HUES48 (cell line): ENCODE measurements around the gene ZNF362.

ENCODE experiments used
- H3K27ac ChIP-seq: one replicate; pipeline ENCODE4 v1.7.0; 2013; ENCODE audit warnings: low read depth, low read length, inconsistent platforms
- H3K27me3 ChIP-seq: 2 replicates; pipeline ENCODE4 v1.6.1; 2013; ENCODE audit warnings: mild to moderate bottlenecking, low read length; ENCODE audit not compliant: control insufficient read depth, insufficient read depth
- H3K36me3 ChIP-seq: 2 replicates; pipeline ENCODE4 v1.6.1; 2013; ENCODE audit warnings: low read length; ENCODE audit not compliant: control insufficient read depth, insufficient read depth
- H3K4me1 ChIP-seq: 2 replicates; pipeline ENCODE4 v1.6.1; 2013; ENCODE audit warnings: mild to moderate bottlenecking, low read length; ENCODE audit not compliant: control insufficient read depth, insufficient read depth
- H3K4me3 ChIP-seq: 2 replicates; pipeline ENCODE4 v1.5.1; 2013; ENCODE audit warnings: mild to moderate bottlenecking, low read depth, low read length
- H3K9ac ChIP-seq: 2 replicates; pipeline ENCODE4 v1.6.1; 2013; ENCODE audit warnings: mild to moderate bottlenecking, low read depth, low read length, moderate library complexity
- H3K9me3 ChIP-seq: 2 replicates; pipeline ENCODE4 v1.6.1; 2013; ENCODE audit warnings: low read length; ENCODE audit not compliant: control insufficient read depth, insufficient read depth

ZNF362 gene

GRCh38 chr1:33244143-33244808 lies 12.0 kb upstream of the ZNF362 start:
- no peak overlapping the region for H3K9ac ChIP-seq
- H3K27me3 ChIP-seq, result peaks cover 7% of the 10 kb centered on the region
- peaks cover 16% of the 10 kb centered on the region for H3K4me1 ChIP-seq
- no peak overlapping the region for H3K27ac ChIP-seq
- H3K9me3 ChIP-seq, result no peaks in the 10 kb centered on the region
- no peaks in the 10 kb centered on the region for H3K36me3 ChIP-seq
- H3K4me3 ChIP-seq, result no peak overlapping the region

- H3K36me3 ChIP-seq, result no peaks in the 10 kb centered on the region
- no peaks in the 10 kb centered on the region for H3K9me3 ChIP-seq
- H3K27me3 ChIP-seq, result peaks cover 8% of the 10 kb centered on the region
- no peak overlapping the region for H3K27ac ChIP-seq
- H3K4me3 ChIP-seq, result no peak overlapping the region
- no peak overlapping the region for H3K9ac ChIP-seq
- peaks cover 16% of the 10 kb centered on the region for H3K4me1 ChIP-seq
These were observed 11.5 kb upstream of the ZNF362 start for GRCh38 chr1:33244809-33245186.

- Histone ChIP-seq H3K4me1 (peaks cover 16% of the 10 kb centered on the region), H3K27ac (no peak overlapping the region)
These were observed 10.1 kb upstream of the ZNF362 start for GRCh38 chr1:33246171-33246570.

GRCh38 chr1:33247545-33247944 lies 8.7 kb upstream of the ZNF362 start:
- no peaks in the 10 kb centered on the region for H3K9me3 ChIP-seq
- no peak overlapping the region for H3K27ac ChIP-seq
- peaks cover 16% of the 10 kb centered on the region for H3K4me1 ChIP-seq
- no peak overlapping the region for H3K9ac ChIP-seq
- H3K4me3 ChIP-seq, result no peak overlapping the region
- H3K36me3 ChIP-seq, result no peaks in the 10 kb centered on the region
- peaks cover 14% of the 10 kb centered on the region for H3K27me3 ChIP-seq

More at GRCh38 chr1:33246171-33246570, 10.1 kb upstream of the ZNF362 start:
- no peak overlapping the region for H3K9ac ChIP-seq
- no peaks in the 10 kb centered on the region for H3K36me3 ChIP-seq
- H3K9me3 ChIP-seq, result no peaks in the 10 kb centered on the region
- H3K27me3 ChIP-seq, result peaks cover 14% of the 10 kb centered on the region
- no peak overlapping the region for H3K4me3 ChIP-seq

GRCh38 chr1:33248244-33248643 lies 8.0 kb upstream of the ZNF362 start:
- Histone ChIP-seq H3K36me3 (no peaks in the 10 kb centered on the region), H3K4me3 (no peak overlapping the region), H3K9ac (no peak overlapping the region), H3K4me1 (peaks cover 16% of the 10 kb centered on the region), H3K27ac (no peak overlapping the region), H3K9me3 (no peaks in the 10 kb centered on the region), H3K27me3 (peaks cover 14% of the 10 kb centered on the region)

- H3K4me1 ChIP-seq, result peaks cover 10% of the 10 kb centered on the region
- H3K9ac ChIP-seq, result no peak overlapping the region
- H3K27ac ChIP-seq, result no peak overlapping the region
- H3K27me3 ChIP-seq, result peaks cover 14% of the 10 kb centered on the region
- no peak overlapping the region for H3K4me3 ChIP-seq
- H3K9me3 ChIP-seq, result no peaks in the 10 kb centered on the region
- H3K36me3 ChIP-seq, result no peaks in the 10 kb centered on the region
These were observed 6.9 kb upstream of the ZNF362 start for GRCh38 chr1:33249422-33249821.

- no peak overlapping the region for H3K9ac ChIP-seq
- H3K9me3 ChIP-seq, result no peaks in the 10 kb centered on the region
- H3K4me3 ChIP-seq, result no peak overlapping the region
- peaks cover 10% of the 10 kb centered on the region for H3K4me1 ChIP-seq
- H3K27me3 ChIP-seq, result peaks cover 14% of the 10 kb centered on the region
- H3K36me3 ChIP-seq, result no peaks in the 10 kb centered on the region
- H3K27ac ChIP-seq, result no peak overlapping the region
These were observed 6.1 kb upstream of the ZNF362 start for GRCh38 chr1:33250217-33250616.

- H3K27me3 ChIP-seq, result peaks cover 14% of the 10 kb centered on the region
- H3K9ac ChIP-seq, result no peak overlapping the region
- H3K4me3 ChIP-seq, result no peak overlapping the region
- H3K27ac ChIP-seq, result no peak overlapping the region
- H3K36me3 ChIP-seq, result no peaks in the 10 kb centered on the region
- peaks cover 10% of the 10 kb centered on the region for H3K4me1 ChIP-seq
- H3K9me3 ChIP-seq, result no peaks in the 10 kb centered on the region
These were observed 5.6 kb upstream of the ZNF362 start for GRCh38 chr1:33250724-33251123.

- no peak overlapping the region for H3K27ac ChIP-seq
- no peak overlapping the region for H3K9ac ChIP-seq
- H3K9me3 ChIP-seq, result no peaks in the 10 kb centered on the region
- H3K36me3 ChIP-seq, result no peaks in the 10 kb centered on the region; the same call in 1 of the 2 replicates
- peaks cover 7% of the 10 kb centered on the region; the same call in 1 of the 2 replicates for H3K27me3 ChIP-seq
- peaks cover 12% of the 10 kb centered on the region for H3K4me1 ChIP-seq
- no peak overlapping the region for H3K4me3 ChIP-seq
These were observed 1.8 kb upstream of the ZNF362 start for GRCh38 chr1:33254491-33254890.

- Histone ChIP-seq H3K27ac (peak overlapping the region; percentile 28), H3K9ac (no peak overlapping the region; the same call in 1 of the 2 replicates), H3K4me1 (peaks cover 12% of the 10 kb centered on the region), H3K9me3 (no peaks in the 10 kb centered on the region), H3K36me3 (no peaks in the 10 kb centered on the region; the same call in 1 of the 2 replicates), H3K4me3 (peak overlapping the region; percentile 64), H3K27me3 (no peaks in the 10 kb centered on the region; the same call in 1 of the 2 replicates)
These were observed 708 bp upstream of the ZNF362 start for GRCh38 chr1:33255347-33256220.

GRCh38 chr1:33256221-33256470 lies 146 bp upstream of the ZNF362 start:
- no peak overlapping the region for H3K9ac ChIP-seq
- no peak overlapping the region for H3K27ac ChIP-seq
- no peaks in the 10 kb centered on the region for H3K9me3 ChIP-seq
- peak overlapping the region; percentile 35; the same call in 1 of the 2 replicates for H3K4me3 ChIP-seq
- no peaks in the 10 kb centered on the region; the same call in 1 of the 2 replicates for H3K27me3 ChIP-seq
- no peaks in the 10 kb centered on the region; the same call in 1 of the 2 replicates for H3K36me3 ChIP-seq
- H3K4me1 ChIP-seq, result peaks cover 12% of the 10 kb centered on the region
